ENCODE measurements around the gene UTP4. TPM values are rescaled to one million over a fixed set of nuclear protein-coding genes. Genes with fewer than 3 reads are reported as not detected.
"Not testable (repeated sequence)": the region's sequence is repeated elsewhere in the genome, so short reads cannot be mapped to it uniquely, and the experiment has no call there.

The UTP4 gene
- total RNA-seq, 6 donors from 2014 or later, result 10.9 to 38.8 (median 28.4) TPM

- TF ChIP-seq EP300 (IDR thresholded peaks at IDR 0.05) (no peak), POLR2A (IDR thresholded peaks at IDR 0.05) (no peak), POLR2AphosphoS5 (IDR thresholded peaks at IDR 0.05) (no peak), CTCF (IDR thresholded peaks at IDR 0.05) (no peak)
- no peaks in the 10 kb centered on the region for H3K27me3 ChIP-seq
- DNase-seq (no peak), ATAC-seq (ENCODE audit: low FRiP score in 2 of 2) (no peak)
- H3K9me3 ChIP-seq, result no peaks in the 10 kb centered on the region
- peaks cover 14 to 64% (median 55%) of the 10 kb centered on the region in 4 donors for H3K36me3 ChIP-seq
- 84 to 100% methylated on average over 1 to 2 of the region's 2 CpGs for WGBS, 2 donors
- no peak overlapping the region for H3K27ac ChIP-seq
- H3K4me1 ChIP-seq, result peaks cover 0 to 14% (median 0%) of the 10 kb centered on the region in 4 donors
- no peak overlapping the region for H3K4me3 ChIP-seq
These were observed 13.5 kb upstream of the UTP4 start for GRCh38 chr16:69118994-69119393.

- no peak for ATAC-seq (ENCODE audit: low FRiP score in 2 of 2)
- no peak for DNase-seq
- Histone ChIP-seq H3K4me1 (peaks cover 0 to 14% (median 0%) of the 10 kb centered on the region in 4 donors), H3K27ac (no peak overlapping the region), H3K36me3 (peaks cover 14 to 59% (median 51%) of the 10 kb centered on the region in 4 donors), H3K27me3 (no peaks in the 10 kb centered on the region), H3K4me3 (no peak overlapping the region), H3K9me3 (no peaks in the 10 kb centered on the region)
- WGBS, 2 donors, result 93 to 100% methylated on average over 1 to 2 of the region's 2 CpGs
- TF ChIP-seq POLR2A (IDR thresholded peaks at IDR 0.05) (no peak), CTCF (IDR thresholded peaks at IDR 0.05) (no peak), POLR2AphosphoS5 (IDR thresholded peaks at IDR 0.05) (no peak), EP300 (IDR thresholded peaks at IDR 0.05) (no peak)
These were observed 12.9 kb upstream of the UTP4 start for GRCh38 chr16:69119536-69119935.

- 92% methylated on average over 8 to 19 of the region's 19 CpGs for WGBS, 2 donors
- Histone ChIP-seq H3K27me3 (no peaks in the 10 kb centered on the region), H3K36me3 (peaks cover 10 to 52% (median 47%) of the 10 kb centered on the region in 4 donors), H3K4me1 (peaks cover 0 to 14% (median 0%) of the 10 kb centered on the region in 4 donors), H3K27ac (no peak overlapping the region), H3K4me3 (no peak overlapping the region), H3K9me3 (no peaks in the 10 kb centered on the region)
- DNase-seq, result no peak
- no peak for TF ChIP-seq CTCF (IDR thresholded peaks at IDR 0.05)
- ATAC-seq (ENCODE audit: low FRiP score in 2 of 2), result no peak
These were observed 12.3 kb upstream of the UTP4 start for GRCh38 chr16:69120096-69120664.

- H3K27ac ChIP-seq, result no peak overlapping the region
- DNase-seq (peak in 1 of 2 donors; percentile 41), ATAC-seq (ENCODE audit: low FRiP score in 2 of 2) (peak; percentile 63 to 71)
- H3K4me1 ChIP-seq, result peaks cover 0 to 12% (median 1%) of the 10 kb centered on the region in 4 donors
- peak in 5 of 6 experiments; percentile 49 to 72 (median 63) for TF ChIP-seq CTCF (IDR thresholded peaks at IDR 0.05)
- no peak for TF ChIP-seq POLR2AphosphoS5 (IDR thresholded peaks at IDR 0.05)
- H3K9me3 ChIP-seq, result no peaks in the 10 kb centered on the region
- H3K4me3 ChIP-seq, result no peak overlapping the region
- peaks cover 5 to 29% (median 25%) of the 10 kb centered on the region in 4 donors for H3K36me3 ChIP-seq
- H3K27me3 ChIP-seq, result no peaks in the 10 kb centered on the region
- WGBS, 2 donors, result 85 to 87% methylated on average over 3 of the region's 3 CpGs
These were observed 8.5 kb upstream of the UTP4 start for GRCh38 chr16:69123910-69124309.

GRCh38 chr16:69124406-69124805 is 8.0 kb upstream of the UTP4 start:
- H3K4me3 ChIP-seq; H3K27me3 ChIP-seq; H3K27ac ChIP-seq; ATAC-seq (ENCODE audit: low FRiP score in 2 of 2); H3K9me3 ChIP-seq: not testable (repeated sequence)
- H3K4me1 ChIP-seq, result peaks cover 0 to 12% (median 1%) of the 10 kb centered on the region in 4 donors
- 81 to 90% methylated on average over 6 to 8 of the region's 8 CpGs for WGBS, 2 donors
- H3K36me3 ChIP-seq, result peaks cover 5 to 24% (median 20%) of the 10 kb centered on the region in 4 donors
- peak in 1 of 2 donors; percentile 15 for DNase-seq

GRCh38 chr16:69124961-69125360 is 7.5 kb upstream of the UTP4 start:
- not testable (repeated sequence) for H3K27ac ChIP-seq; H3K27me3 ChIP-seq; DNase-seq; H3K4me3 ChIP-seq; ATAC-seq (ENCODE audit: low FRiP score in 2 of 2); H3K9me3 ChIP-seq
- WGBS, 2 donors, result 95 to 97% methylated on average over 14 of the region's 14 CpGs
- Histone ChIP-seq H3K4me1 (peaks cover 0 to 17% (median 1%) of the 10 kb centered on the region in 4 donors), H3K36me3 (peaks cover under 1 to 18% (median 15%) of the 10 kb centered on the region in 4 donors)
